HepG2 (cell line): ENCODE results near the gene AZU1.

Experiments
- ESRRA ChIP-seq: sonication (generic); formaldehyde crosslinking; IDR thresholded peaks from 2 replicates; pipeline ENCODE4 v1.5.1; 2020; ENCODE audit warnings: mild to moderate bottlenecking, low read depth, missing genetic modification reagents
- RBAK ChIP-seq: sonication (generic); formaldehyde crosslinking; IDR thresholded peaks from 2 replicates; pipeline ENCODE4 v1.5.1; 2020; ENCODE audit warnings: mild to moderate bottlenecking, missing genetic modification reagents
- ZMYM3 ChIP-seq: sonication (generic); formaldehyde crosslinking; IDR thresholded peaks from 2 replicates; pipeline ENCODE4 v1.5.1; 2020; ENCODE audit warnings: mild to moderate bottlenecking, missing genetic modification reagents
- ZNF234 ChIP-seq: sonication (generic); formaldehyde crosslinking; conservative IDR thresholded peaks from 2 replicates; pipeline ENCODE4 v1.5.1; 2020; ENCODE audit warnings: mild to moderate bottlenecking, missing genetic modification reagents
- TF ChIP-seq, protein P1 (sequence below): IDR thresholded peaks from 2 replicates; pipeline ENCODE4 v1.6.1; 2012; ENCODE audit warnings: inconsistent platforms
- TF ChIP-seq, protein P2 (sequence below): sonication (generic); formaldehyde crosslinking; IDR thresholded peaks from 2 replicates; pipeline ENCODE4 v1.5.0; 2020; ENCODE audit warnings: mild to moderate bottlenecking, missing genetic modification reagents, moderate library complexity
- TF ChIP-seq, protein P3 (sequence below): sonication (generic); formaldehyde crosslinking; IDR thresholded peaks from 2 replicates; pipeline ENCODE4 v1.8.0; 2022; ENCODE audit warnings: missing genetic modification reagents, mild to moderate bottlenecking, moderate library complexity, borderline replicate concordance
- TF ChIP-seq, protein P4 (sequence below): sonication (generic); formaldehyde crosslinking; IDR thresholded peaks from 2 replicates; pipeline ENCODE4 v1.8.0; 2022; ENCODE audit warnings: mild to moderate bottlenecking, missing genetic modification reagents; ENCODE audit not compliant: insufficient replicate concordance

DNA sequence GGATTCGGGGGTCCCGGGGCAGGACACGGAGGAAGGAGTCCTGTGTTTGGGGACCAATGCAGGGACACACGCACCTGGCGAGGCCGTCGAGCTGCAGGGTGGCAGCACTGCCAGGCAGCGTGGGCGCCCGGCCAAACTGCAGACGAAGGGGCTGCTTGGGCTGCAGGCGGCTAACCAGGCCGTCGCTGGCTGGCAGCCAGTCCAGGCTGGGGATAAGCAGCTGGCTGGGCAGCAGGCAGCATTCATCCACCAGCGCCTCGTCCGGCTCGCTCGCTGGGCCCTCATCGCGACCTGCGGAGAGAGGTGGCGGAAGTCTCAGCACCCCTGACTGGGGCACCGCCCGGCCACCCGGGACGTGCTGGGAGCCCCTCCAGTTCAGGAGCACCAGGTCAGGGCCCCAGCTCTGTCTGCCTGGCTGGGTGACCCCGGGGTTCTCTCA lies 43.3 kb downstream of the AZU1 start:
- no peak for TF ChIP-seq RBAK (CRISPR knock-in tag)
- TF ChIP-seq, protein P1, sequence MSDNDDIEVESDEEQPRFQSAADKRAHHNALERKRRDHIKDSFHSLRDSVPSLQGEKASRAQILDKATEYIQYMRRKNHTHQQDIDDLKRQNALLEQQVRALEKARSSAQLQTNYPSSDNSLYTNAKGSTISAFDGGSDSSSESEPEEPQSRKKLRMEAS = no peak
- TF ChIP-seq, protein P2, sequence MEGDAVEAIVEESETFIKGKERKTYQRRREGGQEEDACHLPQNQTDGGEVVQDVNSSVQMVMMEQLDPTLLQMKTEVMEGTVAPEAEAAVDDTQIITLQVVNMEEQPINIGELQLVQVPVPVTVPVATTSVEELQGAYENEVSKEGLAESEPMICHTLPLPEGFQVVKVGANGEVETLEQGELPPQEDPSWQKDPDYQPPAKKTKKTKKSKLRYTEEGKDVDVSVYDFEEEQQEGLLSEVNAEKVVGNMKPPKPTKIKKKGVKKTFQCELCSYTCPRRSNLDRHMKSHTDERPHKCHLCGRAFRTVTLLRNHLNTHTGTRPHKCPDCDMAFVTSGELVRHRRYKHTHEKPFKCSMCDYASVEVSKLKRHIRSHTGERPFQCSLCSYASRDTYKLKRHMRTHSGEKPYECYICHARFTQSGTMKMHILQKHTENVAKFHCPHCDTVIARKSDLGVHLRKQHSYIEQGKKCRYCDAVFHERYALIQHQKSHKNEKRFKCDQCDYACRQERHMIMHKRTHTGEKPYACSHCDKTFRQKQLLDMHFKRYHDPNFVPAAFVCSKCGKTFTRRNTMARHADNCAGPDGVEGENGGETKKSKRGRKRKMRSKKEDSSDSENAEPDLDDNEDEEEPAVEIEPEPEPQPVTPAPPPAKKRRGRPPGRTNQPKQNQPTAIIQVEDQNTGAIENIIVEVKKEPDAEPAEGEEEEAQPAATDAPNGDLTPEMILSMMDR = no peak
- no peak for TF ChIP-seq ZNF234 (CRISPR knock-in tag)
- no peak for TF ChIP-seq ESRRA (CRISPR knock-in tag)
- TF ChIP-seq, protein P3, sequence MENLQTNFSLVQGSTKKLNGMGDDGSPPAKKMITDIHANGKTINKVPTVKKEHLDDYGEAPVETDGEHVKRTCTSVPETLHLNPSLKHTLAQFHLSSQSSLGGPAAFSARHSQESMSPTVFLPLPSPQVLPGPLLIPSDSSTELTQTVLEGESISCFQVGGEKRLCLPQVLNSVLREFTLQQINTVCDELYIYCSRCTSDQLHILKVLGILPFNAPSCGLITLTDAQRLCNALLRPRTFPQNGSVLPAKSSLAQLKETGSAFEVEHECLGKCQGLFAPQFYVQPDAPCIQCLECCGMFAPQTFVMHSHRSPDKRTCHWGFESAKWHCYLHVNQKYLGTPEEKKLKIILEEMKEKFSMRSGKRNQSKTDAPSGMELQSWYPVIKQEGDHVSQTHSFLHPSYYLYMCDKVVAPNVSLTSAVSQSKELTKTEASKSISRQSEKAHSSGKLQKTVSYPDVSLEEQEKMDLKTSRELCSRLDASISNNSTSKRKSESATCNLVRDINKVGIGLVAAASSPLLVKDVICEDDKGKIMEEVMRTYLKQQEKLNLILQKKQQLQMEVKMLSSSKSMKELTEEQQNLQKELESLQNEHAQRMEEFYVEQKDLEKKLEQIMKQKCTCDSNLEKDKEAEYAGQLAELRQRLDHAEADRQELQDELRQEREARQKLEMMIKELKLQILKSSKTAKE (CRISPR knock-in tag) = no peak
- TF ChIP-seq, protein P4, sequence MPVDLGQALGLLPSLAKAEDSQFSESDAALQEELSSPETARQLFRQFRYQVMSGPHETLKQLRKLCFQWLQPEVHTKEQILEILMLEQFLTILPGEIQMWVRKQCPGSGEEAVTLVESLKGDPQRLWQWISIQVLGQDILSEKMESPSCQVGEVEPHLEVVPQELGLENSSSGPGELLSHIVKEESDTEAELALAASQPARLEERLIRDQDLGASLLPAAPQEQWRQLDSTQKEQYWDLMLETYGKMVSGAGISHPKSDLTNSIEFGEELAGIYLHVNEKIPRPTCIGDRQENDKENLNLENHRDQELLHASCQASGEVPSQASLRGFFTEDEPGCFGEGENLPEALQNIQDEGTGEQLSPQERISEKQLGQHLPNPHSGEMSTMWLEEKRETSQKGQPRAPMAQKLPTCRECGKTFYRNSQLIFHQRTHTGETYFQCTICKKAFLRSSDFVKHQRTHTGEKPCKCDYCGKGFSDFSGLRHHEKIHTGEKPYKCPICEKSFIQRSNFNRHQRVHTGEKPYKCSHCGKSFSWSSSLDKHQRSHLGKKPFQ (CRISPR knock-in tag) = no peak
- no peak for TF ChIP-seq ZMYM3
